ENCODE data around the gene ROR1. TPM values are rescaled to one million over a fixed set of nuclear protein-coding genes. Genes with fewer than 3 reads are reported as not detected.

ROR1 gene
- total and polyA plus RNA-seq, 2 donors (not counting 3 experiments of a cell fraction or from before 2014, with no cell fraction given) = 2.6 to 3.5 TPM

DNA sequence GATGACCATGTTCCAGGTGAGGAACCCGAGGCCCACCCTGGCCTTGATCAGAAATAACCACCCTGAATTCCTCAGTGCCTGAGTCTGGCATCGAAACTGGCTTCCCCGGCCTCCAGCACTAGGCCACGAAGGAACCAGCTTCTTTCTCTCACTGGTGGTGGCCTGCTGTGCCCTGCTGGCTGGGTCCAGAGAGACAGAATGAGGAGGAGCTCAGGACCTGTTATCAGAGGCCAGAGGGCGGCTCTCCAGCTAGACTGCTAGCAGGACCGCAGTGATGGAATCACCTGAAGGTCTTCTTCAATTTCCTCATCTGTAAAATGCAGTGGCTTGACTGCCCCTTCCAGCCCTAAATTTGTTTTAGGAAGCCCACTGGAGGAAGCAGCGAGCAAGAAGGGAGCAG is 20.5 kb downstream of the ROR1 start:
- POLR2A ChIA-PET = no interaction called here
- no peak for FAIRE-seq
- DNase-seq (ENCODE audit: low read depth, low spot score) = no peak
- Histone ChIP-seq H3K9me1 (replicated peaks; ENCODE audit: control insufficient read depth, extremely low read depth, insufficient read depth, low read length) (no peaks in the 10 kb centered on the region), H3K9me3 (replicated peaks; ENCODE audit: control insufficient read depth, insufficient read depth, low read length) (no peaks in the 10 kb centered on the region), H4K20me1 (replicated peaks; ENCODE audit: control insufficient read depth, extremely low read depth, insufficient read depth, low read length) (no peaks in the 10 kb centered on the region), H2AFZ (ENCODE audit: low read depth, low read length) (no peak overlapping the region), H3K4me1 (ENCODE audit: control insufficient read depth, extremely low read depth, insufficient read depth, low read length) (no peaks in the 10 kb centered on the region), H3K27ac (ENCODE audit: insufficient read depth, low read depth, low read length) (no peak overlapping the region), H3K9ac (replicated peaks; ENCODE audit: extremely low read depth, insufficient read depth, low read length) (no peak overlapping the region), H3K4me2 (ENCODE audit: insufficient read depth, low read length) (no peak overlapping the region), H3K27me3 (ENCODE audit: control insufficient read depth in 2 of 2, insufficient read depth in 2 of 2, low read length in 2 of 2) (no peaks in the 10 kb centered on the region), H3K79me2 (ENCODE audit: control insufficient read depth, insufficient read depth, low read length) (no peaks in the 10 kb centered on the region), H3K4me3 (replicated peaks in 1 of 3; ENCODE audit: insufficient read depth in 1 of 3, low read depth in 1 of 3, low read length in 3 of 3) (no peak overlapping the region), H3K36me3 (ENCODE audit: control insufficient read depth in 2 of 2, extremely low read depth in 1 of 2, insufficient read depth in 2 of 2, low read length in 2 of 2) (no peaks in the 10 kb centered on the region)
- TF ChIP-seq JUN (IDR thresholded peaks at IDR 0.05; ENCODE audit: borderline replicate concordance, insufficient read depth, insufficient read length, low read depth) = no peak
- no peak for TF ChIP-seq EZH2 (IDR thresholded peaks at IDR 0.05; ENCODE audit: borderline replicate concordance, low read depth, low read length, severe bottlenecking)
- TF ChIP-seq, protein P1, sequence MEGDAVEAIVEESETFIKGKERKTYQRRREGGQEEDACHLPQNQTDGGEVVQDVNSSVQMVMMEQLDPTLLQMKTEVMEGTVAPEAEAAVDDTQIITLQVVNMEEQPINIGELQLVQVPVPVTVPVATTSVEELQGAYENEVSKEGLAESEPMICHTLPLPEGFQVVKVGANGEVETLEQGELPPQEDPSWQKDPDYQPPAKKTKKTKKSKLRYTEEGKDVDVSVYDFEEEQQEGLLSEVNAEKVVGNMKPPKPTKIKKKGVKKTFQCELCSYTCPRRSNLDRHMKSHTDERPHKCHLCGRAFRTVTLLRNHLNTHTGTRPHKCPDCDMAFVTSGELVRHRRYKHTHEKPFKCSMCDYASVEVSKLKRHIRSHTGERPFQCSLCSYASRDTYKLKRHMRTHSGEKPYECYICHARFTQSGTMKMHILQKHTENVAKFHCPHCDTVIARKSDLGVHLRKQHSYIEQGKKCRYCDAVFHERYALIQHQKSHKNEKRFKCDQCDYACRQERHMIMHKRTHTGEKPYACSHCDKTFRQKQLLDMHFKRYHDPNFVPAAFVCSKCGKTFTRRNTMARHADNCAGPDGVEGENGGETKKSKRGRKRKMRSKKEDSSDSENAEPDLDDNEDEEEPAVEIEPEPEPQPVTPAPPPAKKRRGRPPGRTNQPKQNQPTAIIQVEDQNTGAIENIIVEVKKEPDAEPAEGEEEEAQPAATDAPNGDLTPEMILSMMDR (IDR thresholded peaks at IDR 0.05; ENCODE audit: extremely low read depth in 1 of 2, insufficient read depth in 1 of 2, low read depth in 1 of 2, low read length in 2 of 2) = no peak
- no peak for TF ChIP-seq POLR2A (IDR thresholded peaks at IDR 0.05; ENCODE audit: low read depth, low read length)
- no peak for TF ChIP-seq GATA2 (IDR thresholded peaks at IDR 0.05; ENCODE audit: insufficient read depth, insufficient read length, low read depth, low read length)
- no peak for TF ChIP-seq FOS (IDR thresholded peaks at IDR 0.05; ENCODE audit: borderline replicate concordance, insufficient read depth, low read length)
- TF ChIP-seq POLR2AphosphoS5 (IDR thresholded peaks at IDR 0.05; ENCODE audit: insufficient read depth, low read depth, low read length) = no peak
- TF ChIP-seq MYC (IDR thresholded peaks at IDR 0.05; ENCODE audit: low read depth, low read length) = no peak
- TF ChIP-seq, protein P2, sequence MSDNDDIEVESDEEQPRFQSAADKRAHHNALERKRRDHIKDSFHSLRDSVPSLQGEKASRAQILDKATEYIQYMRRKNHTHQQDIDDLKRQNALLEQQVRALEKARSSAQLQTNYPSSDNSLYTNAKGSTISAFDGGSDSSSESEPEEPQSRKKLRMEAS (IDR thresholded peaks at IDR 0.05; ENCODE audit: insufficient read depth, insufficient read length) = no peak
- BruUV-seq (replicated peaks) = no TSS peak
- CTCF ChIA-PET = interaction anchor here (1.0 to 2.0 kb wide), 2 partner anchors 15 to 86 kb away, joined by 3 to 7 read pairs; no protein-coding TSS in a partner anchor
- dilution Hi-C loops (cut with MboI; ENCODE audit: extremely low pct_ligation_motif_present, low sequenced_read_pairs) = no loop called here
- intact Hi-C loops (cut with micrococcal nuclease) = no loop called here

Measured in endothelial cell of umbilical vein (primary cell).